GM18861 (cell line): Measurements from ENCODE around the gene CDC42.

Experiments
- ATAC-seq: cut with Tn5 transposase; IDR thresholded peaks from one replicate; pipeline ENCODE4 v1.9.1; 2021; ENCODE audit not compliant: unreplicated experiment

CDC42 gene

GRCh38 chr1:22104865-22105437, 52.4 kb downstream of the CDC42 start:
- ATAC-seq: no peak

DNA sequence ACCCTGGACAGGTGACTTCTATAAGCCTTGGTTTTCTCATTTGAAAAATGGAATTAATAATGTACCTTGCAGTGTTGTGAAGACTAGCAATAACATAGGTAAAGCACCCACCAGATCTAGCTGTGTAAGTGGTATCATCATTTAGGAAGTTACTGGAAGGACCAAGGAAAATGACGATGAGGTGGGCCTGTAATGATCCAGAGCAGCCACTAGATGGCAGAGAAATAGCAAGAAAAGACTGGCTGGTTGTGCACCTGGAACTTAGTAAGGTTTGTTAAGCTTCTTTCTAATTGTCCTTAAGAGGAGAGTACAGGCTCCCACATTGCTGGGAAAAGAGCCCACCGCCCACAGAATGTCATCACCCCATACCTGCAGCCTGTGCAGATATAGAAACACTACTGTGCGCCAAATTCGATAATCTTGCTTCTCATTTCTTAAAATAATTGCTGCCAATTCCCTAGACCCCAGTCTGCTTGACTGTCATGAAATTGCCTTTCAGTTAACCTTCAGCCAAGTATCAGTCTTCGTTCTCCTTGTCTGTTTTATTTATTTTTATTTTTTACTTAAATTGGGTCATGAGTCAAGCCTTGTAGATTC, 53.2 kb downstream of the CDC42 start:
- no peak for ATAC-seq

DNA sequence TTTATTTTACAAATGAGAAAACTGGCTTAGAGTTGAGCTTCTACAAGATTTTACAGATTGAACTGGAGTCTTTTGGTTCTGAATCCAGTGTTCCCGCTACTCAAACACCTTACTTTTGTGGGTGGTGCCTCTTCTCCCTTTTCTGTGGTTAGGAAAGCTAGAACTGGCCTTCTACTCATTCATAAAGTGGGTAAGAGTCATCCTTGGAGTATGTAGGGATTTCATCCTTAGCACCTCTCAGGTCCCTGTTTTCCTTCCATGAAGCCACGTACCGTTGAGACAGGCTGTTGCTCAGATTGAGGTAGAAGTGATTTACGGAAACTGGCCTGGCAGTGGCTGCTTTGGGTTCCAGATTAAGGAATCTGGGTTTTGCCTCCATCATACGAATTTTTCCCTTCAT, 54.6 kb downstream of the CDC42 start:
- ATAC-seq: no peak

GRCh38 chr1:22108339-22109105, 56.0 kb downstream of the CDC42 start:
- ATAC-seq: no peak

DNA sequence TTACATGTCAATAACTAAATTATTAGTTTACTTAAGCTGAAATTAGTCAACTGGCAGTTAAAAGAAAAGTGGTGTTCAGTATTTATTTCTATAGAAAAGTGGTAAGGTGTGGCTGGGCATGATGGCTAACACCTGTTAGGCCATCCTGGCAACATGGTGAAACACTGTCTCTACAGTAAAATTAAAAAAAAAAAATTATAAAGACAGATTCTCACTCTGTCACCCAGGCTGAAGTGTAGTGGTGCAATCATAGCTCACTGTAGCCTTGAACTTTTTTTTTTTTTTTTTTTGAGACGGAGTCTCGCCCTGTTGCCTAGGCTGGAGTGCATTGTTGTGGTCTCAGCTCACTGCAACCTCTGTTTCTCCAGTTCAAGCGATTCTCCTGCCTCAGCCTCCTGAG, 57.5 kb downstream of the CDC42 start:
- no peak for ATAC-seq

DNA sequence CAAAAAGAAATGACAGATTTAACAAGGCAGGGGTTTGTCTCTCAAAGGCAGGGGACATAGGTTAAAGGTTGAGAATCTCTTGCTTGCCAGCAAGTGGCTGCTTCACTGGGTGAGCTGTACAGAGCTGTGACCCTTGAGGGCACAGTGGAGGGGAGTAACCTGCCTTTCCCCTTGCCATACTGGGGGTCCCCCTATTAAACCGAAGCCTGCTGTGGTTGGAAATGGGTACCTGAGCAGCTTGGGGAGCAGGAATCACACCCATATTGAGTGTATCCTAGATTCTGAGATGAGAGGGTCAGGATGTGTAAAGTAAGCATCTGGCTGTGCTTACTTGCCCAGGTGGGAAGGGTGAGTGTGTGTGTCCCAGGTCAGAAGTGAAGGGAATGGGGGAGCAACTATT, 58.6 kb downstream of the CDC42 start:
- no peak for ATAC-seq

- ATAC-seq: no peak
Measured at GRCh38 chr1:22111620-22112019, 59.1 kb downstream of the CDC42 start.

DNA sequence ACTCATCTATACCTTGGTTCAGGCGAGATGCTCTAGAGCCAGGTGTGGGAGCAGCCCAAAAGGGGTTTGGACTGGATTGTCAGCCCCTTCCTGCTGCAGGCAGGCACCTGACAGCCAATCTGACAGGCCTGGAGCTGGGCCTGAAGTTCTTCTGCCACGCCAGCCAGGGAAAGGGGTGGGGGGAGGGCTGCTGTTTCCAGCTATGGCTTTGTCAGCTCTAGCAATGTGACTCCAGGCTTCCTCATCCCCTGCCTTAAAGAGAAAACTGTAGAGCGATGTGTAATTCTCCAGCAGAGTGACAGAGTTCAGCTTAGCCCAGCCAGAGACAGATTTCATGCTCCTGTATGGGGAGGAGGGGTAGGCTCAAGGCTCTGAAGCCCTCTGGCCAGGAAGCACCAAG, 60.0 kb downstream of the CDC42 start:
- ATAC-seq: no peak

DNA sequence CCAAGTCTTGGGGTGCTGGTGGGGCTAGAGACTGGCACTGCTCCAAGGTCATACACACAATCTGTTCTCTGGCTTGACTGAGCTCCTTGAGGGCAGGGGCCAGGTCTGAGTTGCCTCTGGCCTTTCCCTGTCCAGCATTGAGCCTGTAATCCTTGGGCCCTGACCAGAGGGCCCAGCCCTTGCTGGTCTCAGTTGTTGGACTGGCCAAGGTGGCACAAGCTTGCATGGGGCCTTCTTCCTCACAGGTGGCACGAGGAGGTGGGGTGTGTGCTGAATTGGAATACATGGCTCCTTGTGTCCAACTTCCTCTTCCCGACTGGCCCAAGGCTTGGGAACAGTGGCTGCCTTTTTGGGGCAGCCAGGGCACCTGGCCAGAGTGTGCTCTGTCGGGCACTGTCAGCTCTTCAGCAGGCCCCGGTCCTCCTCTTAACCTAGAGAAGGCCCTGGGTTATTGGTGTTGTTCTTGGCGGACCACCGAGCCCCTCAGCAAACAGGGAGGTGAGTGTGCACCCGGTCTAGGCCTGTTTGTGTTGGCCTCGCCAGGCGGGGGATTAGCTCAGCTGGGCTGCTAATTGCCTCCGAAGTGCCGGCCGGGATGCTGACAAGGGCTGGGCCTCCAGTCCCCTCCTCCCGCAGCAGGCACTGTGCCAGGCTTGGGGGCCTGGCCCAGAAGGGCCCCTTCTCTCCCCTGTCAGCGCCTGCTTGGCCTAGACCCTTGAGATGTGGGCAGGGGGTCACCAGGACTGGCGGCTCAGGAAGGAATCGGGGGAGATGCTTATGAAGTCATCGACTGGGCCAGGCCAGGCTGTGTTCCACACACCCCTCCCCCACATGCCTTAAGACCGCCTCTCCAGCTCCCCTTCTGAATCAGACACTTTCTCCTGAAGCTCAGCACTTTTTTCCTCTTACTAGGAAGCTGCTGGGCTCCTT, 61.8 kb downstream of the CDC42 start:
- ATAC-seq: no peak

- no peak for ATAC-seq
Measured at GRCh38 chr1:22115286-22115685, 62.8 kb downstream of the CDC42 start.

DNA sequence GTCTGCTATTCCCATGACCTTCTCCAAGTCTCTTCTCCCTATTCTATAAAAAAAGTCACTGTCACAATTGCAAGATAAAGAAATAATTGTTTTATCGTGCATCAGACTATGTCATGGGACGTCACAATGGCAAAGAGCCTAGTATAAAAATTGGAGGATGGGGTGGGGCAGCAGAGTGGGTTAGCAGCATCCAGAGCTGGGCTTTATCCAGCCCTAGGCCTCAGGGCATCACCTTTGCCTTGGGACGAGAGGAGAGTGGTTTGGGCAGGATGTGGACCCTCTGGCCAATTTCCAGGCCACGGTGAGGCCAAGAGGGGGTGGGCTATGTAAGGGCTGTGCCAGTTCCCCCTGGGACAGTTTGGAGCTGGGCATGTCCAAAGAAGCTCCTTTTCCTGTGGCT, 64.7 kb downstream of the CDC42 start:
- no peak for ATAC-seq

GRCh38 chr1:22117851-22118250, 65.3 kb downstream of the CDC42 start:
- no peak for ATAC-seq

DNA sequence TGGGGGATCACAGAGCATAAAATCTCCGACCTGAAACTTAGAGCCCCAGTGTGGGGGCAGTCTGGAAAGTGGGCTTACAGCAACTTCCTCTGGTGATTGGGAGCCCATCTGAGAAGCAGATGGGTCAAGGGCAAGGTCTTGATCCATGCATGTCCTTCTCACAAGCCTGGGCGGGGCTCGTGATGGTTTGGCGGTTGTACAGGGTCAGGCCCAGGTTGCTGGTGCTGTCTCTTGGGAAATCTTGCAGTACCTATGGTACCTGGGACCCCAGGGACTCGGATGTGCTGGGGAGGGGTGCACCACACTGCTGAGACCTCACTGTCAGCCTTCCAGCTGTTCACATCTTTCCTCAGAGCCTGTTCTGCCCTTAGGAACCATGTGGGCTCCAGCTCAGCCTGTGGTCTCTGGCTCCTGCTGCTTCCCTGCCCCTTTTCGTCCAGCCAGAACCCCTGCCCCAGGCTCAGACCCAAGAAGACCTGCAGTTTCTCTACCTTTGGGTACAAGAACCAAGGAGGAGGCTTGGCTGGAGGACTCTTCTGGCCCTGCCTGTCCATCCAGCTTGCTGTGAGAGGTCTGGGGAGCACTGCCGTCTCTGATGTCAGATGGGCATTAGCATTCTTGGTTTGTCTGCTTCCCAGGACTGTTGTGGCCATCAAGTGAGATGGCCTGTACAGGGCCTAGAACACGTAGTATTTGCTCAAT, 65.9 kb downstream of the CDC42 start:
- ATAC-seq: no peak

DNA sequence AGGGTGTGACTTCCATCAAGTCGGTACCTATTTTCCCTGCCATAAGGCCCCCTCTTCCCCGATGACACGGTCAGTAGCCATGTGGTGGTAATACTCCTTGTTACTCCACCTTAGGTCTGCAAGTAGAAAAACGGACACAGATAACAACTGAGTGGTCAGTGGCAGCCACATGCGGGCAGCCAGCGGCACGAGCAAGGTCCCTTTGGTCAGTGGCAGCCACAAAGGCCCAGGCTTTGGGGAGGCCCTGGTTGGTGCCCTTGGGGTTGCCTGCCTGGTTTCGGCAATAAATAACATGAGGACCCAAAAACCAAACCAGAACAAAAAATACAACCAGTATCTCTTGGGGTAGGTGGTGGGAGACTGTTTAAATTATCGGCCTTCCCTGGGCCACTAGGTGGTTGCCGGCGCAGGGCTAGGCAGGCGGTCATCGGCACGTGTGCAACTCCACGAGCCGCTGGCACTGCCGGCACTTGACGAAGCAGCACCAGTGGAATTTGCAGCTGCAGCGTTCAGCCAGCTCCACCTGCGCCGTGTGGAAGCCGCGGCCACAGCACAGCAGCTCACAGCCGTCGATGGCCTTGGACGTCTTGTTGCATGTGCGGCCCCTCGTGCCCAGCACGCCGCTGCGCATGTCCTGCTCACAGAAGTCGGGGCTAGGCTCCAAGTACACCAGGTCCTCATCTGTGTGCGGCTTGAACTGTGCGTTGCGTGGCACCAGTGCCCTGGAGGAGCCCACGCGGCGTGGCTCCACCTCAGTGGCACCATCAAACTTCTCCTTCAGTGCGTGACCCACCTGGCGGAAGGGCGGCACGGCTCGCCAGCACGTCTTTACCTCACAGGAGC, 67.3 kb downstream of the CDC42 start:
- ATAC-seq: no peak

DNA sequence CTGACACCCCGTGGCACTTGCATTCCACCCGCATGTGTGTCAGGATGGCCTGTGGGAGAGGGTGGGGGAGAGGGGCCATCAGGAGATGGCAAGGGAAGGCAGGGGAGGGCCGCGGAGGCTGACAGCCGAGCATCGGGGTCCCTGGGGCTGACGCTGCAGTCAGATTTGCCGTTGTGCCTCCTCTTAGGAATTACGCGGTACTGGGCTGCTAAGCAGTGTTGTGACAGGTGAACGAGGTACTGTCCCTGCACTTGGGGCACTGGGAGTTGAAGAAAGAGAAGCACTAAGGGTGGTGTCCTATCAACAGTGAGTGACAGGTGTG, 67.9 kb downstream of the CDC42 start:
- ATAC-seq: no peak

- no peak for ATAC-seq
Measured at GRCh38 chr1:22121421-22121911, 69.0 kb downstream of the CDC42 start.

GRCh38 chr1:22122273-22123070, 70.0 kb downstream of the CDC42 start:
- no peak for ATAC-seq

GRCh38 chr1:22123071-22123390, 70.5 kb downstream of the CDC42 start:
- ATAC-seq: no peak

DNA sequence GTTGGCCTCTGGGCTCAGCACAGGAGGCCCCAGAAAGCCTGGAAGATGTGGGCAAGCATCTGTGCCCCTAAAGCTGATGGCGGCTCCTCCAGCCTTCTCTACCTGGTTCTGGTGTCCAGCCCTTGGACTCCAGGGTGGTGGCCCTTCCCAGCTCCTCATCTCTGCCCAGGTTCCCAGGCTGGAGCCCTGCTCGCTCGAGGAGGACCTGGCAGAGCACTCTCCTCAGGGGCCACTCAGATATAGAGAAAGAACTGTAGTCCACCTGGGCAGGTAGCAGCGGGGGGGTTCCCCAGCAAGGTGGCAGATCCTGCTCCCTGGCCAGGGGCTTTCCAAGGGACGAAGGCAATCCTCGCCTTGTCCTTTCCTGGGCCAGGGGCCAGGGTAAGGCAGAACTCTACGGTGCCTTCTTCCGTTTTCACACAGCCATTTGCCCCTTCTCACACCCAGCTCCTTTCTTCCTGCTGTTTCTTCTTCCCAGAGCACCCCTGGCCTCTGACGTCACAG, 71.4 kb downstream of the CDC42 start:
- ATAC-seq: no peak
